ENCODE measurements around the gene MYO1C.
A peak's percentile ranks its signal among the peaks of the same experiment; 100 is the strongest.
"Not testable (repeated sequence)": the region's sequence is repeated elsewhere in the genome, so short reads cannot be mapped to it uniquely, and the experiment has no call there.

MYO1C gene

DNA sequence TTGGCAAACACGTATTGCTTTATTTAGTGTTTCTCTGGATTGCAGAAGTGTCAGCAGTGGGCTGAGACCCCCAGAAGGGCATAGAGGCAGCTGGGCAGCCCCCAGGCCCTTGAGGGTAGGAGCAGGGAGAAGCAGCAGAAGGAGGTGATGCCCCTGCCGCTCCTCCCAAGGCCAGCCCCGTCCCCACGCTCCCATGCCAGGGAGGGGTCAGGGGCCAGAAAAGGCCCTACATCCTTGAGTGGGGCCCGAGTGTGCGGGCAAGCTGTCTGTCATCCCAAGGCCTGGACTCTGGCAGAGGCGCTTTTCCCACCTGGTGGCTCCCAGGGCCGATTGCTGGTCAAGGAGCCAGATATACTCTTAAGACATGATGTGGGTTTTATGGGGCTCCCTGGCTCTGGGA is 28.3 kb downstream of the MYO1C start:
- Mint-ChIP-seq H3K27me3 (peaks cover 1% of the 10 kb centered on the region), H3K4me1 (peaks cover 36% of the 10 kb centered on the region), H3K4me3 (no peak overlapping the region), H3K9me3 (no peaks in the 10 kb centered on the region), H3K27ac (peak overlapping the region; percentile 85), H3K36me3 (peaks cover 7% of the 10 kb centered on the region)

DNA sequence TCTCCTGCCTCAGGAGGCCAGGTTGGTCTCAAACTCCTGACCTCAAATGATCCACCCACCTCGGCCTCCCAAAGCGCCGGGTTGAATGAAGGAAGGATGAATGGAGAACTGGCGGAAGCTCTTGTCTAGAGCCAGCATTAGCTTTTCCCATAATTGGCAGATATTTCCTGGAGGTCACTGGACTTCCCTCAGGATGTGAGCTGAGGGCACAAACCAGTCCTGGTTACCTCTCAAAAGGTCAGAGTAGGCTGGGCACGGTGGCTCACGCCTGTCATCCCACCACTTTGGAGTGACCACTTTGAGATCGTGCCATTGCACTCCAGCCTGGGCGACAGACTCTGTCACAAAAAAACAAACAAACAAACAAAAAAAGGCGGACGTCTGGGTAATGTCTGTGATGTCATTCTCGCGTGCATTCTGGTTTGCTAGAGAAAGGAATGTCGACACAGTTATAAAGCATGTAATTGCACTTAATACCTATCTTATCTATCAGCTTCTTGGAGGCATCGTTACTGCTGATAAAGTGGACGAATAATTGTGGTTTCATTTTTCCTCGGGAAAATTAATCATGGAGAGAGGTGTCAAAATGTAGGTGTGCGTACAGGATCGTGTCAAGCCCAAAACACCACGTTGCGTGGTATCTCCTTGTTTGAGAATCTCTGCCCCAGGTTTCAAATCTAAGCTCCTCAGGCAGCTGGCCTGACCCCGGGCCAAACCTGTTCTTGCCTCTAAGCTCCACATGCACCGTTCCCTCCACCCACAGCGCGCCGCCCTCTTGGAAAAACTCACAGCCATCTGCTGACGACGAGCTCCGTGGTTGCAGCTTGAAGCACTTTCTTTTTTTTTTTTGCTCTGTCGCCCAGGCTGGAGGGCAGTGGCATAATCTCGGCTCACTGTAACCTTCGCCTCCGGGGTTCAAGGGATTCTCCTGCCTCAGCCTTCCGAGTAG is 30.0 kb downstream of the MYO1C start:
- Mint-ChIP-seq H3K4me1 (peaks cover 36% of the 10 kb centered on the region), H3K36me3 (no peaks in the 10 kb centered on the region), H3K4me3 (peak overlapping the region; percentile 75), H3K27me3 (peaks cover 1% of the 10 kb centered on the region), H3K27ac (peak overlapping the region; percentile 41), H3K9me3 (no peaks in the 10 kb centered on the region)

DNA sequence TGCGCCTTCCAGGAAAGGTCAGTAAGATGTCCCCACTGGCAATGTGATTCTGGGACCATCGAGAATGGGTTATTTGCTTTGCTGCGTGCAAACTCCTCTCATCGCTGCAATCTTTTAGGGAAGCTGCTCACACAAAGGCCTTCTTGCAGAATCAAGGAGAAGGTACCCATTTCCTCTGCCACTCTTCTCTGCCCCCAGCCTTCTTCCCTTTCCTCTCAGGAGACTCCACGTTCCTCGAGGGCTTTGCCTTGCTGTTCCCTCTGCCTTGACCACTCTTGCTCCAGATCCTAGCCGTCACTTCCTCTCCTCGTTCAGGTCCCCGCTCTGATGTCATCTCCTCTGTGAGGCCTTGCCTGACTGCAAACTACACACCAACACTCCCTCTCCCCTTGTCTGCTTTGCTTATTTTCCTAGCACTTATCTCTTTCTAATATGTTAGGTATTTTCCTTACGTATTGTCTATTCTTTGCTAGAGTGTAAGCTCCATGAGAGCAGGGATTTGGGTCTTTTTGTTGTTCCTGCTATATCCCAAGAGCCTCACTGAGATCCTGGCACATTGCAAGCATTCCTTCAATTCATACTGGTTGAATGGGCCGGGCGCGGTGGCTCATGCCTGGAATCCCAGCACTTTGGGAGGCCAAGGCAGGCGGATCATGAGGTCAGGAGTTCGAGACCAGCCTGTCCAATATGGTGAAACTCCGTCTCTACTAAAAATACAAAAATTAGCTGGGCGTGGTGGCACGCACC is 31.1 kb downstream of the MYO1C start:
- H3K9me3 Mint-ChIP-seq = no peaks in the 10 kb centered on the region
- peak overlapping the region; percentile 53 for H3K27ac Mint-ChIP-seq
- peaks cover 42% of the 10 kb centered on the region for H3K4me1 Mint-ChIP-seq
- no peak overlapping the region for H3K4me3 Mint-ChIP-seq
- no peaks in the 10 kb centered on the region for H3K36me3 Mint-ChIP-seq
- peaks cover 1% of the 10 kb centered on the region for H3K27me3 Mint-ChIP-seq

DNA sequence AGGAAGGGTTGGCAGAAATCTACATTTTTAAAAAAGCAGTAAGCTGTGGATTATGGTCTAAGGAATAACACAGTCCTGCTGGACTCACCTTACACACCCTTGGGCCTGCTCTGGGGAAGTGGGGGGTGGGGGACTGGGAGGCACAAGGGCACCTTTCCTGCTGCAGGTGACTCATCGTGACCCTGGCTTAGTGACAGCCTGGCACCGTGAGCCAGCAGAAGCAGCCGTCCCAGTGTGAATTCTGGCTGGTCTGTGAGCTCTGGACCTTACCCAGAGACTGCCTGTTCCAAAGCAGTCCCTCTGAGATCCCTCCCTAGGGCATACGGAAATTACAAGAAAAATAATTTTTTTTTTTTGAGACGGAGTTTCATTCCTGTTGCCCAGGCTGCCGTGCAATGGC is 32.3 kb downstream of the MYO1C start:
- no peaks in the 10 kb centered on the region for H3K36me3 Mint-ChIP-seq
- H3K9me3 Mint-ChIP-seq = no peaks in the 10 kb centered on the region
- peaks cover 44% of the 10 kb centered on the region for H3K4me1 Mint-ChIP-seq
- H3K27me3 Mint-ChIP-seq = peaks cover 1% of the 10 kb centered on the region
- H3K4me3 Mint-ChIP-seq = no peak overlapping the region
- H3K27ac Mint-ChIP-seq = no peak overlapping the region

DNA sequence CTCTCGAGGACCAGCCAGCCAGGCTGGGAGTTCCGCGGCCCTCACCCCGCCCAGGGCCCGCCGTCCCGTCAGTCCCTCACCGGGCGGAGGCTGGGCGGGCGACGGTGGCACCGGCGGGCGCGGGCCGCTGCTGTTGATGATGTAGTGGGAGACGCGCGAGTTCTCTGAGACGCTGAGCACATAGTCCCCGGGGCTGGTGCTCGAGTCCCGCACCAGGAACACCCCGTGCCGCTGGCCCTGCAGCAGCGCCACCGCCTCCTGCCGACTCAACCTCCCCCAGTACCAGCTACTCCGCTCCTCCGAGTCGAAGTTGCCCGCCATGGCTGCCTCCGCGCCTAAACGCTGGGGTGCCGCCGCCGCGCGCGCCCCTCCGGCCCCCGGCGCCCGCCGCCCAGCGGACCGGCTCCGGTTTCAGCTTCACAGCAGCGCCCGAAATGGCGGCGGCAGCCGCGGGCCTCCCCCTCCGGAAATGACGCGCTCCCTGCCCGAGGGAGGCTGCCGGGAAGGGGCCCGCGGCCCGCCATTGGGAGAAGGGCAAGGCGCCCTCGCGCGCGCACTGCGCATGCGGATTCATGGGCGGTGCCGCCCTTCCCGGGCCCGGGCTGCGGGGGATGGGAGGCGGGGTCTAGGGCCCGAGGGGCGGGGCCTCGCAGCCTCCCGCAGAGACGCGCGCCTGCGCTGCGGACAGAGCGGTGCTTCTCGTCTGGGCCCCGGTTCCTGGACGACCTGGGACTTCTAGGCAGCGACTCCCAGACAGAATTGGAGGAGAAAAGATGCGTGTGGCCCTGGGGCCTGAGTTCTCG is 36.5 kb downstream of the MYO1C start, which contains the start of gene CRK:
TSS of gene CRK (minus strand) at position 436 of the 803 bp plus-strand sequence. CDS start at position 321, 115 bp downstream.
- Mint-ChIP-seq H3K4me1 (peaks cover 56% of the 10 kb centered on the region), H3K4me3 (peak within 1 kb of the TSS; percentile 88), H3K27ac (peak within 1 kb of the TSS; percentile 80)

DNA sequence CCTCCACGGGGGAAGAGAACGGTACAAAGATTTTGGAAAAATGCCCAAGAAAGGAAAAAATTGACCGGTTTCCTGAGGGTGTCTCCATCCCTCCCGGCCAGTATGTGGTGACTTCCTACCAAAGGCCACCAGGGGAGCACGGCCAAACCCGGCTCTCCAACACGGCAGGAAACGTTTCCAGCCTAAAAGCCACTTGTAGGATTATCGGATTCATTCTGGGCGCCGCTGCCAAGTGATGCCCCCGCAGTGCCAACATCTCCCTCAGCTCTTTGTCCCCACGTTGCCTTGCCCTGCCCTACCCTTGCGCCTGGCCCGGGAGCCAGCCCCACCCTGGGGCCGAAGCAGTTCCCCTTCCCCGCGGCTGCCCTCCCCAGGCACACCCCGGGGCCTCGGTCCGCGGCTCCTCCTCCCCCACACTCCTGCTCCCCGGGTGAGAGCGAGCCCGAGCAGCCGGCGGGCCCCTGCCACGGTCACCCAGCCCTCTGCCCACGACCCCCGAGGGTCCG is 37.1 kb downstream of the MYO1C start:
- H3K36me3 Mint-ChIP-seq = peaks cover 3% of the 10 kb centered on the region
- no peaks in the 10 kb centered on the region for H3K9me3 Mint-ChIP-seq
- peaks cover 54% of the 10 kb centered on the region for H3K4me1 Mint-ChIP-seq
- peak overlapping the region; percentile 80 for H3K27ac Mint-ChIP-seq
- peak overlapping the region; percentile 88 for H3K4me3 Mint-ChIP-seq
- H3K27me3 Mint-ChIP-seq = no peaks in the 10 kb centered on the region

More for the DNA sequence above, 36.5 kb downstream of the MYO1C start, which contains the start of gene CRK:
- H3K9me3 Mint-ChIP-seq = no peaks in the 10 kb centered on the region
- H3K27me3 Mint-ChIP-seq = no peaks in the 10 kb centered on the region
- peaks cover 3% of the 10 kb centered on the region for H3K36me3 Mint-ChIP-seq

DNA sequence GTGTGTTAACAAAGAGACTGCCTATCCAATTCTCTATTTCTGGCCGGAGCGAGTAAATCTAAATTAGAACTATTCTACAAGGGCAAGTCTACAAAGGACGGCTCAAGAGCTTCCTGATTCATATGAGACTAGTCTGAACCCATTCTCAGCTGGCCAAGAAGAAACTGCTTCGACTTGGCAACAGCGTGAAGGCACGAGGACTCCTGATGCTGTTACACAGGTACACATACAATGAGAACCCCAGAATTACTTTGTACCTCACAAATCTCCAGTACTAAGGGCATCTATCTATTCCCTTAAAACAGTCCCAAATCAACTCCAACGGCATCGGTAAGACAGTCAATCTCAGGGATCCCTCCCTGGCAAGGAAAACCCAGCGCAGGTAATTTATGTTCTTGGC is 37.9 kb downstream of the MYO1C start:
- Mint-ChIP-seq H3K4me1 (peaks cover 49% of the 10 kb centered on the region), H3K36me3 (peaks cover 3% of the 10 kb centered on the region), H3K9me3 (no peaks in the 10 kb centered on the region), H3K4me3 (peak overlapping the region; percentile 88), H3K27ac (peak overlapping the region; percentile 79), H3K27me3 (no peaks in the 10 kb centered on the region)

DNA sequence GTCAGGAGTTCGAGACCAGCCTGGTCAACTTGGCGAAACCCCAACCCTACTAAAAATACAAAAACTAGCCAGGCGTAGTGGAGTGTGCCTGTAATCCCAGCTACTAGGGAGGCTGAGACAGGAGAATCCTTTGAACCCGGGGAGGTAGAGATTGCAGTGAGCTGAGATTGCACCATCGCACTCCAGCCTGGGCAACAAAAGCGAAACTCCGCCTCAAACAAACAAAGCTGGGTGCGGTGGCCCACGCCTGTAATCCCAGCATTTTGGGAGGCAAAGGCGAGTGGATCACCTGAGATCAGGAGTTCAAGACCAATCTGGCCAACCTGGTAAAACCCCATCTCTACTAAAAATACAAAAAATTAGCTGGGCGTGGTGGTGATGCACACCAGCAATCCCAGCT is 38.8 kb downstream of the MYO1C start:
- Mint-ChIP-seq H3K4me3 (peak overlapping the region; percentile 65), H3K4me1 (peaks cover 57% of the 10 kb centered on the region)
- H3K27ac Mint-ChIP-seq, H3K9me3 Mint-ChIP-seq, H3K27me3 Mint-ChIP-seq, H3K36me3 Mint-ChIP-seq: not testable (repeated sequence)

DNA sequence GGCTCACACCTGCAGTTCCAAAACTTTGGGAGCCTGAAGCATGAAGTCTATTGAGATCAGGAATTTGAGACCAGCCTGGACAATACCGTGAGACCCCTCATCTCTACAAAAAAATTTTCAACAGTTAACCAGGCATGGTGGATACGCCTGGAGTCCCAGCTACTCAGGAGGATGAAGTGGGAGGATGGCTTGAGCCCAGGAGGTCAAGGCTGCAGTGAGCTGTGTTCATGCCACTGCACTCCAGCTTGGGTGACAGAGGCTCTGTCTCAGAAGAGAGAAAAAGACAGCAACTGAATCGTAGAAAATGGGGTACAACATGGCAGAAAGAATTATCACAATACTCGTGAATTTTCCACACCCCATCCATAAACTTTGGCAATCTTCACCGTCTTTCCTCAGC is 39.6 kb downstream of the MYO1C start:
- Mint-ChIP-seq H3K4me1 (peaks cover 60% of the 10 kb centered on the region), H3K36me3 (peaks cover 3% of the 10 kb centered on the region), H3K27me3 (no peaks in the 10 kb centered on the region), H3K4me3 (no peak overlapping the region), H3K27ac (no peak overlapping the region), H3K9me3 (no peaks in the 10 kb centered on the region)

DNA sequence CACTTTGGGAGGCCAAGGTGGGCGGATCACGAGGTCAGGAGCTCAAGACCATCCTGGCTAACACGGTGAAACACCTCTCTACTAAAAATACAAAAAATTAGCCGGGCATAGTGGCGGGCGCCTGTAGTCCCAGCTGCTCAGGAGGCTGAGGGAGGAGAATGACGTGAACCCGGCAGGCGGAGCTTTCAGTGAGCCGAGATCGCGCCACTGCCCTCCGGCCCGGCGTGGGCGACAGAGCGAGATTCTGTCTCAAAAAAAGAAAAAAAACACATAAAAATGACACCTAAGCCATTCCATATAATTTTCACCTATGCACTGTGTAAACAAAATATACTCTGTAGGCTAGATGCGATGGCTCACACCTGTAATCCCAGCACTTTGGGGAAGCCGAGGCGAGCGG is 42.2 kb downstream of the MYO1C start:
- H3K4me1 Mint-ChIP-seq = peaks cover 73% of the 10 kb centered on the region
- H3K27me3 Mint-ChIP-seq, H3K36me3 Mint-ChIP-seq, H3K4me3 Mint-ChIP-seq, H3K27ac Mint-ChIP-seq, H3K9me3 Mint-ChIP-seq: not testable (repeated sequence)

DNA sequence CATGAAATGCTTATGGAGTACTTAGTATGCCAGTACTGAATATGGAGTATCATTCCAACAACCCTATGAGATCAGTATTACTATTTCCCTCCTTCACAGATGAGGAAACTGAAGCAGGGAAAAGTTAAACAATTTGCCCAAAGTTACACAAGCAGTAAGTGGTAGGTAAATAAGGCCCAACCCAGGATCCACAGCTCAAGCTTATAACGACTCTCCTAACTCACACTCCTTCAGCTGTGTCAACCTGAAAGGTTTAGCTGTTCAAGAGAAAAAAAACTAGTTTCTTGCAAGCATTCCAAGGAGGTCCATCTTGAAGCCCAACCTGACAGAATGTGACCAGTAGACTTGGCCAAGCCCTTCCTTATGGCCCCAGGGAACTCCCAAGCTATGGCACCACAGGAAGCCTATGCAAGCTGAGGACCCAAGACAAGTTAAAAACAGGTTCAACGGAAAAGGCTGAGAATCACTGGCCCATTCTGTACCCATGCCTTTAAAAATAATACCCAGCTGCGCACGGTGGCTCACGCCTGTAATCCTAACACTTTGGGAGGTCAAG is 43.0 kb downstream of the MYO1C start:
- peaks cover 3% of the 10 kb centered on the region for H3K36me3 Mint-ChIP-seq
- H3K4me1 Mint-ChIP-seq = peaks cover 70% of the 10 kb centered on the region
- H3K4me3 Mint-ChIP-seq = no peak overlapping the region
- H3K27ac Mint-ChIP-seq = no peak overlapping the region
- H3K27me3 Mint-ChIP-seq = no peaks in the 10 kb centered on the region
- H3K9me3 Mint-ChIP-seq = no peaks in the 10 kb centered on the region

DNA sequence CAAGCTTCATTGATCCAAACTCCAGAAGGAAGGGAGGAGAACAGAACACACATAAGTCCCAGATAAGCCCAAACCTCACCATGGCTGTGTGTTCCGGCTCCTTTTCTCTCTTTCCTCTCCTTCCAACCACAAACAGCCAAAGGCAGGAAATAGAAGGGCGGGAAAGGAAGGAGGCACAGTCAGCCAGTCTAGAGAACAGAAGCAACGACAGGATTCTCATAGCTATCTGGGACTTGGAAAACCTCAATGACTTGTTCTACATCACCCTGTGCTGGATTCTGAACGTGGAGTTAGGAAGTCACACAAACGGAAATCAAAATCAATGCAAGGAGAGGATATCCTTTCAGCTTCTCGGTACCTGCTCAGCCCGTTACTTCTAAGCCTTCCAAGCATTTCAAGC is 45.4 kb downstream of the MYO1C start:
- H3K4me3 Mint-ChIP-seq = no peak overlapping the region
- H3K27me3 Mint-ChIP-seq = no peaks in the 10 kb centered on the region
- no peaks in the 10 kb centered on the region for H3K36me3 Mint-ChIP-seq
- H3K4me1 Mint-ChIP-seq = peaks cover 48% of the 10 kb centered on the region
- peak overlapping the region; percentile 65 for H3K27ac Mint-ChIP-seq
- no peaks in the 10 kb centered on the region for H3K9me3 Mint-ChIP-seq

DNA sequence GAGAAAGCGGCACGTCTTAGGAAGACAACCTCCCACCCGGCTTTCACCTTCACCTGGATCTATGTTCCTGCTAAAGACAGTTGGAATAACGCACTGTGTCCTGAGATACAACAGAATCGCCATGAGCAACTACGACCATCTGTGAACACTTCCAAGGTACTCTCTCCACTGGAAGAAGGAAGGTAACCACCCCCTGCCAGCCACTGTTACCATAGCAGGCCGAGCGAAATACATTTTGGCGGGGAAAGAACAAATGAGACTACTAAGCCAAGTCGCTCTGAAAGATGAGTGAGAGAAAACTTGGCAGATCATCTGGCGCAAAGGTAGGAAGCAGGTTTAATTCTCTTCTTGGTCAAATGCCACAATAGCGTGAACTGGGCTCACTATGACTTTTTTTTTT is 46.3 kb downstream of the MYO1C start:
- Mint-ChIP-seq H3K9me3 (no peaks in the 10 kb centered on the region), H3K27me3 (no peaks in the 10 kb centered on the region), H3K27ac (no peak overlapping the region), H3K36me3 (no peaks in the 10 kb centered on the region), H3K4me1 (peaks cover 40% of the 10 kb centered on the region), H3K4me3 (peak overlapping the region; percentile 3)

DNA sequence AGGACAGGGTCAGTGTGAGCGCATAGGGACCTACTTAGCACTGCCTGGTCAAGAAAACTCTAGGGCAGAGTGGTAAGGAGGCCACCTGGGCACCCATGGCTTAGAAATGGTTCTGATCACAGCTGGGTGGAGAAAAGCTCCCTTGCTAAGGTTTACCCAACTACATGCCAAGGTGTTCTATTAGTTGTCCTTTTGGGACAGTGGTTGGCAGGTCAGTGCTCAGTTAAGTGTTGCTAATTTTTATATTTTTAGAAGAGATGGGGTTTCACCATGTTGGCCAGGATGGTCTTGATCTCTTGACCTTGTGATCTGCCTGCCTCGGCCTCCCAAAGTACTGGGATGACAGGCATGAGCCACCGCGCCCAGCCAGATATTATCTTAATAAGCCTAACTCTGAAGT is 46.8 kb downstream of the MYO1C start:
- not testable (repeated sequence) for H3K36me3 Mint-ChIP-seq, H3K9me3 Mint-ChIP-seq, H3K4me3 Mint-ChIP-seq, H3K27ac Mint-ChIP-seq, H3K27me3 Mint-ChIP-seq
- peaks cover 40% of the 10 kb centered on the region for H3K4me1 Mint-ChIP-seq

DNA sequence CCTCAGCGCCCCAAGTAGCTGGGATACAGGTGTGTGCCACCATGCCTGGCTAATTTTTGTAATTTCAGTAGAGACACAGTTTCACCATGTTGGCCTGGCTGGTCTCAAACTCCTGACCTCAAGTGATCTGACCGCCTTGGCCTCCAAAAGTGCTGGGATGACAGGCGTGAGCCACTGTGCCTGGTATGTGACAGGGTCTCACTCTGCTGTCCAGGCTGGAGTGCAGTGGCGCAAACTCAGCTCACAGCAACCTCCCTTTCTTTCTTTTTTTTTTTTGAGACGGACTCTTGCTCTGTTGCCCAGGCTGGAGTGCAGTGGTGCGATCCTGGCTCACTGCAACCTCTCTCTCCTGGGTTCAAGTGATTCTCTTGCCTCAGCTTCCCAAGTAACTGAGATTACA is 49.8 kb downstream of the MYO1C start:
- H3K4me3 Mint-ChIP-seq, H3K9me3 Mint-ChIP-seq, H3K36me3 Mint-ChIP-seq, H3K27ac Mint-ChIP-seq, H3K27me3 Mint-ChIP-seq: not testable (repeated sequence)
- peaks cover 33% of the 10 kb centered on the region for H3K4me1 Mint-ChIP-seq
